GM23248 (cell line): ENCODE data around the gene RASA3. TPM values are rescaled to one million over a fixed set of nuclear protein-coding genes. Genes with fewer than 3 reads are reported as not detected.

Experiments used
- DNase-seq: peaks from one replicate; pipeline ENCODE4 v3.0.0-alpha.2; 2015
- H2AFZ ChIP-seq: fragments of 200-600 bp; sonication (generic); 2 replicates; pipeline ENCODE4 v1.6.1; 2016; ENCODE audit warnings: antibody characterized with exemption
- H3F3A ChIP-seq: fragments of 200-600 bp; sonication (generic); 2 replicates; pipeline ENCODE4 v1.6.1; 2016; ENCODE audit warnings: mild to moderate bottlenecking, antibody characterized with exemption, mixed run types; ENCODE audit not compliant: insufficient read depth
- H3K27ac ChIP-seq: fragments of 200-600 bp; sonication (generic); 2 replicates; pipeline ENCODE4 v1.5.1; 2016; ENCODE audit warnings: mild to moderate bottlenecking
- H3K27me3 ChIP-seq: fragments of 200-600 bp; sonication (generic); replicated peaks from 2 replicates; pipeline ENCODE4 v1.6.1; 2016; ENCODE audit warnings: mild to moderate bottlenecking; ENCODE audit not compliant: insufficient read depth
- H3K36me3 ChIP-seq: fragments of 200-600 bp; sonication (generic); 2 replicates; pipeline ENCODE4 v1.6.1; 2016; ENCODE audit warnings: low read depth, mild to moderate bottlenecking
- H3K4me1 ChIP-seq: fragments of 200-600 bp; sonication (generic); 2 replicates; pipeline ENCODE4 v1.6.1; 2016; ENCODE audit warnings: mild to moderate bottlenecking; ENCODE audit not compliant: insufficient read depth
- H3K4me2 ChIP-seq: fragments of 200-600 bp; sonication (generic); one replicate; pipeline ENCODE4 v1.6.1; 2016; ENCODE audit warnings: mild to moderate bottlenecking; ENCODE audit not compliant: unreplicated experiment
- H3K4me3 ChIP-seq: fragments of 200-600 bp; sonication (generic); 2 replicates; pipeline ENCODE4 v1.5.1; 2016; ENCODE audit warnings: mild to moderate bottlenecking
- H3K79me2 ChIP-seq: fragments of 200-600 bp; sonication (generic); 2 replicates; pipeline ENCODE4 v1.6.1; 2016; ENCODE audit warnings: mild to moderate bottlenecking; ENCODE audit not compliant: insufficient read depth
- H3K9ac ChIP-seq: fragments of 200-600 bp; sonication (generic); 2 replicates; pipeline ENCODE4 v1.6.1; 2016; ENCODE audit warnings: mild to moderate bottlenecking
- H3K9me2 ChIP-seq: fragments of 200-600 bp; sonication (generic); 2 replicates; pipeline ENCODE4 v1.6.1; 2016; ENCODE audit warnings: mixed run types, mild to moderate bottlenecking, moderate library complexity; ENCODE audit not compliant: insufficient read depth
- H3K9me3 ChIP-seq: fragments of 200-600 bp; sonication (generic); one replicate; pipeline ENCODE4 v1.6.1; 2017; ENCODE audit warnings: low read depth
- H4K20me1 ChIP-seq: fragments of 200-600 bp; sonication (generic); 2 replicates; pipeline ENCODE4 v1.6.0; 2016; ENCODE audit not compliant: insufficient read depth
- EZH2 ChIP-seq: fragments of 200-600 bp; sonication (generic); IDR thresholded peaks from 2 replicates; pipeline ENCODE4 v1.6.1; 2018; ENCODE audit warnings: antibody characterized with exemption, mild to moderate bottlenecking; ENCODE audit not compliant: insufficient read depth, poor library complexity, severe bottlenecking
- EZH2phosphoT487 ChIP-seq: fragments of 200-600 bp; sonication (generic); IDR thresholded peaks from 2 replicates; pipeline ENCODE4 v1.6.1; 2018; ENCODE audit warnings: antibody characterized with exemption, moderate library complexity, mild to moderate bottlenecking, low read depth; ENCODE audit not compliant: insufficient read depth
- WGBS, 2 experiments: methylation state at CpG; one replicate each; pipeline ENCODE4 v1.1.6; 2015 to 2017; ENCODE audit warnings: low lambda C conversion rate in 2 of 2, low coverage in 1 of 2; ENCODE audit errors: missing lambda C conversion rate in 2 of 2; 5-methylcytosine and 5-hydroxymethylcytosine counted together
- in situ Hi-C: fragments of 300-500 bp; cut with MboI; formaldehyde crosslinking; loops from 2 replicates; pipeline ENCODE4 v1.15.0; 2020
- polyA plus RNA-seq: library from polyadenylated mRNA; unstranded; fragments of >200 nt; fragmentation: Nextera tagmentation; extraction: Ambion mirVana; gene quantifications from 2 replicates; pipeline ENCODE4 v1.2.1, GENCODE V29; 2016
- total RNA-seq: library from RNA; depleted of rRNA; stranded (reverse); fragments of >200 nt; shearing (Covaris generic); gene quantifications from 2 replicates; pipeline ENCODE4 v1.2.3, GENCODE V29; 2014

RASA3 gene
- total and polyA plus RNA-seq, 2 experiments from 2014 or later, result 34.3 to 36.7 TPM

GRCh38 chr13:114062341-114062740 is 70.1 kb downstream of the RASA3 start:
- DNase-seq, result no peak
- in situ Hi-C loops, result no loop called here
- Histone ChIP-seq H3K79me2 (peaks cover 68% of the 10 kb centered on the region), H3K4me3 (no peak overlapping the region), H3K4me1 (peaks cover 43% of the 10 kb centered on the region), H3K9me2 (no peaks in the 10 kb centered on the region), H3K36me3 (no peaks in the 10 kb centered on the region), H3K27ac (peak overlapping the region; percentile 100), H3F3A (peaks cover 42% of the 10 kb centered on the region), H4K20me1 (no peaks in the 10 kb centered on the region), H3K9ac (peak overlapping the region; percentile 95), H2AFZ (no peak overlapping the region), H3K9me3 (no peaks in the 10 kb centered on the region), H3K4me2 (peak overlapping the region; percentile 81), H3K27me3 (no peaks in the 10 kb centered on the region)
- no peak for TF ChIP-seq EZH2
- WGBS, 2 experiments, result 95 to 96% methylated on average over 30 to 34 of the region's 34 CpGs

- Histone ChIP-seq H3K4me2 (no peak overlapping the region), H3F3A (peaks cover 37% of the 10 kb centered on the region), H3K9me3 (no peaks in the 10 kb centered on the region), H3K9ac (no peak overlapping the region), H3K27ac (no peak overlapping the region), H3K9me2 (no peaks in the 10 kb centered on the region), H3K4me1 (peaks cover 38% of the 10 kb centered on the region), H3K79me2 (peaks cover 70% of the 10 kb centered on the region), H4K20me1 (no peaks in the 10 kb centered on the region), H3K4me3 (no peak overlapping the region), H3K36me3 (no peaks in the 10 kb centered on the region), H3K27me3 (no peaks in the 10 kb centered on the region), H2AFZ (no peak overlapping the region)
- DNase-seq, result no peak
- in situ Hi-C loops, result no loop called here
- TF ChIP-seq EZH2 (no peak), EZH2phosphoT487 (no peak)
- WGBS, 2 experiments, result 91 to 94% methylated on average over 18 to 20 of the region's 20 CpGs
Observed at GRCh38 chr13:114061744-114062143, 70.7 kb downstream of the RASA3 start.

- no peak for DNase-seq
- Histone ChIP-seq H4K20me1 (no peaks in the 10 kb centered on the region), H3K9ac (no peak overlapping the region), H3K4me1 (peaks cover 31% of the 10 kb centered on the region), H3K9me2 (no peaks in the 10 kb centered on the region), H3K27ac (no peak overlapping the region), H3K4me3 (no peak overlapping the region), H3K4me2 (no peak overlapping the region), H3K27me3 (no peaks in the 10 kb centered on the region), H3K79me2 (peaks cover 70% of the 10 kb centered on the region), H3F3A (peaks cover 32% of the 10 kb centered on the region), H2AFZ (no peak overlapping the region), H3K9me3 (no peaks in the 10 kb centered on the region), H3K36me3 (no peaks in the 10 kb centered on the region)
- TF ChIP-seq EZH2 (no peak), EZH2phosphoT487 (no peak)
- in situ Hi-C loops, result no loop called here
- 95% methylated on average over 18 of the region's 18 CpGs for WGBS, 2 experiments
Observed at GRCh38 chr13:114061047-114061446, 71.4 kb downstream of the RASA3 start.

- Histone ChIP-seq H4K20me1 (no peaks in the 10 kb centered on the region), H3K36me3 (no peaks in the 10 kb centered on the region), H3K4me1 (peaks cover 26% of the 10 kb centered on the region), H3K27ac (no peak overlapping the region), H2AFZ (no peak overlapping the region), H3K79me2 (peaks cover 77% of the 10 kb centered on the region), H3F3A (peaks cover 31% of the 10 kb centered on the region), H3K4me3 (no peak overlapping the region), H3K9ac (no peak overlapping the region), H3K27me3 (no peaks in the 10 kb centered on the region), H3K9me3 (no peaks in the 10 kb centered on the region), H3K4me2 (no peak overlapping the region), H3K9me2 (no peaks in the 10 kb centered on the region)
- no peak for DNase-seq
- in situ Hi-C loops, result no loop called here
- TF ChIP-seq EZH2 (no peak), EZH2phosphoT487 (no peak)
- WGBS, 2 experiments, result 92 to 93% methylated on average over 46 to 53 of the region's 53 CpGs
Observed at GRCh38 chr13:114059946-114060860, 72.2 kb downstream of the RASA3 start.
